IMR-90 (cell line): ENCODE results near the gene C6orf15. TPM values are rescaled to one million over a fixed set of nuclear protein-coding genes. Genes with fewer than 3 reads are reported as not detected.

ENCODE experiments used
- ATAC-seq: fragments of 200-7000 bp; cut with Tn5 transposase; 2 replicates; pipeline ENCODE4 v1.9.1; 2020; ENCODE audit warnings: low read depth, mild to moderate bottlenecking, moderate library complexity
- BruUV-seq: library from RNA; stranded (reverse); fragments of 400-500 nt; replicated peaks from 2 replicates; lab custom pipeline; 2021; lab: Mats Ljungman, UMichigan
- CTCF ChIA-PET: fragments of 300-600 bp; formaldehyde crosslinking; extraction: SDS; loops from one replicate; lab custom pipeline; 2021; ENCODE audit warnings: antibody characterized with exemption; lab: Yijun Ruan, JAX
- POLR2A ChIA-PET: fragments of 300-600 bp; sonication (Branson Sonifier 250); formaldehyde crosslinking; loops from one replicate; lab custom pipeline; 2022; ENCODE audit warnings: antibody characterized with exemption; ENCODE audit not compliant: unreplicated experiment; lab: Charles Lee
- DNase-seq: peaks from one replicate; pipeline ENCODE4 v3.0.0; 2013
- H2AFZ ChIP-seq: replicated peaks from 2 replicates; pipeline ENCODE3; 2013; ENCODE audit warnings: low read length, mild to moderate bottlenecking; ENCODE audit not compliant: poor library complexity
- H2AK5ac ChIP-seq: 2 replicates; pipeline ENCODE4 v1.6.1; 2013; ENCODE audit warnings: low read depth, low read length, inconsistent platforms
- H2AK9ac ChIP-seq: replicated peaks from 2 replicates; pipeline ENCODE3; 2013; ENCODE audit warnings: mild to moderate bottlenecking, low read depth, low read length, moderate library complexity; ENCODE audit not compliant: poor library complexity
- H2BK120ac ChIP-seq: 2 replicates; pipeline ENCODE4 v1.6.1; 2013; ENCODE audit warnings: low read depth, low read length, inconsistent platforms
- H2BK15ac ChIP-seq: 3 replicates; pipeline ENCODE4 v1.6.1; 2013; ENCODE audit warnings: low read depth, low read length, inconsistent platforms
- H2BK20ac ChIP-seq: 2 replicates; pipeline ENCODE4 v1.6.1; 2013; ENCODE audit warnings: low read depth, mild to moderate bottlenecking, inconsistent platforms, low read length, moderate library complexity
- H2BK5ac ChIP-seq: 2 replicates; pipeline ENCODE4 v1.6.1; 2013; ENCODE audit warnings: mild to moderate bottlenecking, low read depth, low read length, inconsistent platforms; ENCODE audit not compliant: poor library complexity, severe bottlenecking
- H3K14ac ChIP-seq: replicated peaks from 2 replicates; pipeline ENCODE4 v1.6.1; 2013; ENCODE audit warnings: low read depth, low read length, inconsistent platforms
- H3K18ac ChIP-seq: 2 replicates; pipeline ENCODE4 v1.6.1; 2013; ENCODE audit warnings: low read depth, low read length, control low read depth
- H3K23ac ChIP-seq: 2 replicates; pipeline ENCODE4 v1.6.1; 2013; ENCODE audit warnings: low read depth, low read length, inconsistent platforms
- H3K27ac ChIP-seq: 2 replicates; pipeline ENCODE4 v1.5.1; 2013; ENCODE audit warnings: mild to moderate bottlenecking, control low read depth, low read length; ENCODE audit not compliant: insufficient read depth
- H3K27me3 ChIP-seq: 2 replicates; pipeline ENCODE4 v1.6.1; 2013; ENCODE audit warnings: low read length; ENCODE audit not compliant: control insufficient read depth, insufficient read depth
- H3K36me3 ChIP-seq: 2 replicates; pipeline ENCODE4 v1.6.1; 2013; ENCODE audit warnings: low read length, mixed read lengths; ENCODE audit not compliant: control insufficient read depth, insufficient read depth
- H3K4ac ChIP-seq: 2 replicates; pipeline ENCODE4 v1.6.1; 2013; ENCODE audit warnings: low read depth, low read length, inconsistent platforms
- H3K4me1 ChIP-seq: 2 replicates; pipeline ENCODE4 v1.6.1; 2013; ENCODE audit warnings: low read length, mixed read lengths; ENCODE audit not compliant: control insufficient read depth, insufficient read depth
- H3K4me2 ChIP-seq: 2 replicates; pipeline ENCODE4 v1.6.1; 2013; ENCODE audit warnings: low read depth, mild to moderate bottlenecking, control low read depth, low read length, moderate library complexity
- H3K4me3 ChIP-seq: 2 replicates; pipeline ENCODE4 v1.5.1; 2013; ENCODE audit warnings: low read depth, mild to moderate bottlenecking, control low read depth, low read length, moderate library complexity; ENCODE audit not compliant: insufficient read depth
- H3K56ac ChIP-seq: 2 replicates; pipeline ENCODE4 v1.6.1; 2013; ENCODE audit warnings: low read length, inconsistent platforms; ENCODE audit not compliant: insufficient read depth; ENCODE audit errors: extremely low read depth
- H3K79me1 ChIP-seq, 2 experiments: 2 replicates each; pipeline ENCODE4 v1.6.1; 2013; ENCODE audit warnings: low read length in 2 of 2, inconsistent platforms in 1 of 2, low read depth in 1 of 2
- H3K9ac ChIP-seq: 2 replicates; pipeline ENCODE4 v1.6.1; 2013; ENCODE audit warnings: low read depth, low read length, control low read depth
- H3K9me1 ChIP-seq: 2 replicates; pipeline ENCODE4 v1.6.1; 2013; ENCODE audit warnings: low read length, inconsistent platforms; ENCODE audit not compliant: insufficient read depth
- H3K9me3 ChIP-seq: 2 replicates; pipeline ENCODE4 v1.6.1; 2013; ENCODE audit warnings: low read length; ENCODE audit not compliant: control insufficient read depth, insufficient read depth
- H4K20me1 ChIP-seq: 2 replicates; pipeline ENCODE4 v1.6.1; 2013; ENCODE audit warnings: low read length, inconsistent platforms; ENCODE audit not compliant: insufficient read depth
- H4K5ac ChIP-seq: 2 replicates; pipeline ENCODE4 v1.6.1; 2013; ENCODE audit warnings: mild to moderate bottlenecking, low read depth, low read length, control low read depth
- H4K8ac ChIP-seq, 2 experiments: 2 replicates each; pipeline ENCODE4 v1.6.1; 2013; ENCODE audit warnings: low read depth in 2 of 2, low read length in 2 of 2, control low read depth in 1 of 2, inconsistent platforms in 1 of 2
- H4K91ac ChIP-seq: 2 replicates; pipeline ENCODE4 v1.6.1; 2013; ENCODE audit warnings: low read depth, low read length, inconsistent platforms; ENCODE audit not compliant: insufficient read depth
- BHLHE40 ChIP-seq: fragments of 150-350 bp; IDR thresholded peaks from 2 replicates; pipeline ENCODE4 v1.6.1; 2016; ENCODE audit warnings: mild to moderate bottlenecking, low read depth, low read length
- CEBPB ChIP-seq: IDR thresholded peaks from 2 replicates; pipeline ENCODE4 v1.6.1; 2012; ENCODE audit warnings: low read depth, low read length, improper control_type of control experiment
- CHD1 ChIP-seq: IDR thresholded peaks from 2 replicates; pipeline ENCODE4 v1.6.1; 2012; ENCODE audit warnings: low read depth, low read length, improper control_type of control experiment
- FOS ChIP-seq: fragments of 150-350 bp; IDR thresholded peaks from 2 replicates; pipeline ENCODE4 v1.6.1; 2016; ENCODE audit warnings: low read depth, low read length
- MAZ ChIP-seq: IDR thresholded peaks from 2 replicates; pipeline ENCODE4 v1.6.1; 2012; ENCODE audit warnings: low read depth, mild to moderate bottlenecking, low read length, improper control_type of control experiment, moderate library complexity, borderline replicate concordance
- NFE2L2 ChIP-seq: fragments of 150-350 bp; IDR thresholded peaks from 2 replicates; pipeline ENCODE4 v1.6.1; 2016; ENCODE audit warnings: low read depth, mild to moderate bottlenecking, low read length
- POLR2A ChIP-seq: IDR thresholded peaks from 2 replicates; pipeline ENCODE4 v1.6.1; 2012; ENCODE audit warnings: mild to moderate bottlenecking, low read depth, low read length
- RFX5 ChIP-seq: IDR thresholded peaks from 2 replicates; pipeline ENCODE4 v1.8.0; 2012; ENCODE audit warnings: low read depth, mild to moderate bottlenecking, low read length, moderate library complexity
- SMC3 ChIP-seq: fragments of 150-350 bp; IDR thresholded peaks from 2 replicates; pipeline ENCODE4 v1.6.1; 2016; ENCODE audit warnings: low read depth, mild to moderate bottlenecking, antibody characterized with exemption, low read length, moderate library complexity
- WGBS, 2 experiments: methylation state at CpG; one replicate each; pipeline versions ENCODE4 v1.1.5 to v1.1.7; 2013; ENCODE audit warnings: missing lambda C conversion rate in 2 of 2; ENCODE audit not compliant: insufficient read length in 1 of 2; ENCODE audit errors: extremely low coverage in 2 of 2; 5-methylcytosine and 5-hydroxymethylcytosine counted together
- dilution Hi-C: fragments of 300-500 bp; cut with HindIII; formaldehyde crosslinking; loops from one replicate; pipeline ENCODE4 v1.14.3; 2018; ENCODE audit warnings: low sequenced_read_pairs; ENCODE audit not compliant: unreplicated experiment
- in situ Hi-C: fragments of 300-500 bp; cut with MboI; formaldehyde crosslinking; loops from 3 replicates; pipeline ENCODE4 v1.14.3; 2019; ENCODE audit warnings: low sequenced_read_pairs, inconsistent platforms, mixed read lengths
- intact Hi-C: fragments of 100-400 bp; cut with micrococcal nuclease; formaldehyde crosslinking; loops from 2 replicates; pipeline ENCODE4 v1.10.0; 2022
- polyA plus RNA-seq, 3 experiments: library from polyadenylated mRNA; depleted of rRNA; stranded (reverse); fragments of >200 nt; gene quantifications; 2 replicates each; pipeline ENCODE4 v1.2.3, GENCODE V29; 2012; ENCODE audit warnings: low replicate concordance in 1 of 3
- total RNA-seq: library from RNA; depleted of rRNA; stranded (reverse); fragments of >200 nt; gene quantifications from 2 replicates; pipeline ENCODE4 v1.2.3, GENCODE V29; 2012
- TF ChIP-seq, protein P1 (sequence below): fragments of 150-350 bp; IDR thresholded peaks from 2 replicates; pipeline ENCODE4 v1.6.1; 2016; ENCODE audit warnings: low read depth, mild to moderate bottlenecking, low read length, moderate library complexity, borderline replicate concordance
- TF ChIP-seq, protein P2 (sequence below): fragments of 150-350 bp; IDR thresholded peaks from 2 replicates; pipeline ENCODE4 v1.6.1; 2017; ENCODE audit warnings: mild to moderate bottlenecking, antibody characterized with exemption, low read length, low read depth
- TF ChIP-seq, protein P3 (sequence below): conservative IDR thresholded peaks from 2 replicates; pipeline ENCODE4 v1.5.1; 2012; ENCODE audit warnings: mild to moderate bottlenecking, low read depth, low read length, improper control_type of control experiment

C6orf15 gene
- total and polyA plus RNA-seq, 2 of the 4 experiments (the other 2 are of a cell fraction): not detected

DNA sequence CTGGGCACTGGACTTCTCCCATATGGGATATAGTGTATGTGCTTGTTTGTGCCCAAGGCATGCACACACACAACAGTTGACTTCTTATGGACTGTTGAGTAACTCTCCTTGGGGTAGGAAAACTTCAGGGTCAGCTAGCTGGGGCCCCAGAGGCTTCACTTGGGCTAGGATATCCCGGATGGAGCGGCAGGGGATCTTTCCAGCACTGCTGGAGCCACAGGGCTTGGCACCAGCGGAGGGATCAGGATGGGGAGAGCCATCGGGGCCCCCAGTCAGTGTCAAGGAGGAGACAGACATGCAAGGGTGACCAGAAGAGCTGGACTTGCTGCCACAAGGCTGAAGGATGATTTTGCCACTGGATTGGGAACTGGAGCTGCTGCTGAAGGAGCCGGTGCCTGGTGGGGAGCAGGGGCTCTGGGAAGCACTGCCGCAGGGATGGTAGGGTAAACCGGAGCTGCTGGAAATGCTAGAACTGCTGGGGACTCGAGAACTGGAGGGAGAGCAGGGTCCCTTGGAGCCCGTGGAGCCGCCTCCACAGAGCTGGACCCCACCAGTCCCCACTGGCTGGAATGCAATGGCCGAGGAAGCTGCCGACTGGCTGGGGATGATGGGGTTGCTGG is 3.7 kb upstream of the C6orf15 start:
- no peak overlapping the region for H4K8ac ChIP-seq
- BruUV-seq: no TSS peak
- no peak overlapping the region for H2AFZ ChIP-seq
- no peak overlapping the region for H3K4ac ChIP-seq
- H3K79me1 ChIP-seq: peaks cover 0 to 9% of the 10 kb centered on the region in 2 experiments; a peak in 2 of 4 replicates
- H3K36me3 ChIP-seq: no peaks in the 10 kb centered on the region
- ChIA-PET CTCF (interaction anchor here (0.8 to 3.4 kb wide), 2 partner anchors 29 to 36 kb away, joined by 3 to 10 read pairs; no protein-coding TSS in a partner anchor), POLR2A (no interaction called here)
- H3K9me3 ChIP-seq: no peaks in the 10 kb centered on the region
- H3K9me1 ChIP-seq: peaks cover 15% of the 10 kb centered on the region
- no peak overlapping the region for H3K14ac ChIP-seq
- no peak overlapping the region for H3K27ac ChIP-seq
- H4K91ac ChIP-seq: no peak overlapping the region
- intact Hi-C loops (no loop called here), dilution Hi-C loops (no loop called here), in situ Hi-C loops (no loop called here)
- 0 out of 2 replicates have a peak overlapping the region, but pooled peaks have one; percentile 82 for H2BK20ac ChIP-seq
- no peak overlapping the region for H3K56ac ChIP-seq
- H4K5ac ChIP-seq: no peak overlapping the region
- no peak overlapping the region for H3K9ac ChIP-seq
- no peak for DNase-seq
- TF ChIP-seq, protein P1, sequence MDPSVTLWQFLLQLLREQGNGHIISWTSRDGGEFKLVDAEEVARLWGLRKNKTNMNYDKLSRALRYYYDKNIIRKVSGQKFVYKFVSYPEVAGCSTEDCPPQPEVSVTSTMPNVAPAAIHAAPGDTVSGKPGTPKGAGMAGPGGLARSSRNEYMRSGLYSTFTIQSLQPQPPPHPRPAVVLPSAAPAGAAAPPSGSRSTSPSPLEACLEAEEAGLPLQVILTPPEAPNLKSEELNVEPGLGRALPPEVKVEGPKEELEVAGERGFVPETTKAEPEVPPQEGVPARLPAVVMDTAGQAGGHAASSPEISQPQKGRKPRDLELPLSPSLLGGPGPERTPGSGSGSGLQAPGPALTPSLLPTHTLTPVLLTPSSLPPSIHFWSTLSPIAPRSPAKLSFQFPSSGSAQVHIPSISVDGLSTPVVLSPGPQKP: no peak
- no peak for TF ChIP-seq CEBPB
- TF ChIP-seq, protein P2, sequence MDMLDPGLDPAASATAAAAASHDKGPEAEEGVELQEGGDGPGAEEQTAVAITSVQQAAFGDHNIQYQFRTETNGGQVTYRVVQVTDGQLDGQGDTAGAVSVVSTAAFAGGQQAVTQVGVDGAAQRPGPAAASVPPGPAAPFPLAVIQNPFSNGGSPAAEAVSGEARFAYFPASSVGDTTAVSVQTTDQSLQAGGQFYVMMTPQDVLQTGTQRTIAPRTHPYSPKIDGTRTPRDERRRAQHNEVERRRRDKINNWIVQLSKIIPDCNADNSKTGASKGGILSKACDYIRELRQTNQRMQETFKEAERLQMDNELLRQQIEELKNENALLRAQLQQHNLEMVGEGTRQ: no peak
- TF ChIP-seq BHLHE40: no peak
- no peak for TF ChIP-seq POLR2A
- TF ChIP-seq, protein P3, sequence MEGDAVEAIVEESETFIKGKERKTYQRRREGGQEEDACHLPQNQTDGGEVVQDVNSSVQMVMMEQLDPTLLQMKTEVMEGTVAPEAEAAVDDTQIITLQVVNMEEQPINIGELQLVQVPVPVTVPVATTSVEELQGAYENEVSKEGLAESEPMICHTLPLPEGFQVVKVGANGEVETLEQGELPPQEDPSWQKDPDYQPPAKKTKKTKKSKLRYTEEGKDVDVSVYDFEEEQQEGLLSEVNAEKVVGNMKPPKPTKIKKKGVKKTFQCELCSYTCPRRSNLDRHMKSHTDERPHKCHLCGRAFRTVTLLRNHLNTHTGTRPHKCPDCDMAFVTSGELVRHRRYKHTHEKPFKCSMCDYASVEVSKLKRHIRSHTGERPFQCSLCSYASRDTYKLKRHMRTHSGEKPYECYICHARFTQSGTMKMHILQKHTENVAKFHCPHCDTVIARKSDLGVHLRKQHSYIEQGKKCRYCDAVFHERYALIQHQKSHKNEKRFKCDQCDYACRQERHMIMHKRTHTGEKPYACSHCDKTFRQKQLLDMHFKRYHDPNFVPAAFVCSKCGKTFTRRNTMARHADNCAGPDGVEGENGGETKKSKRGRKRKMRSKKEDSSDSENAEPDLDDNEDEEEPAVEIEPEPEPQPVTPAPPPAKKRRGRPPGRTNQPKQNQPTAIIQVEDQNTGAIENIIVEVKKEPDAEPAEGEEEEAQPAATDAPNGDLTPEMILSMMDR: no peak
- TF ChIP-seq CHD1: no peak
- TF ChIP-seq NFE2L2: no peak
- no peak for TF ChIP-seq FOS
- no peak for TF ChIP-seq MAZ
- no peak for TF ChIP-seq SMC3
- TF ChIP-seq RFX5: no peak
- peak overlapping the region; percentile 78; the same call in 2 of the 3 replicates for H2BK15ac ChIP-seq
- H2AK9ac ChIP-seq: peak overlapping the region; percentile 57
- no peaks in the 10 kb centered on the region for H4K20me1 ChIP-seq
- H3K18ac ChIP-seq: no peak overlapping the region
- no peak for ATAC-seq
- H2BK120ac ChIP-seq: no peak overlapping the region
- H3K27me3 ChIP-seq: peaks cover 6% of the 10 kb centered on the region; the same call in 1 of the 2 replicates
- H3K4me3 ChIP-seq: no peak overlapping the region
- H3K23ac ChIP-seq: 0 out of 2 replicates have a peak overlapping the region, but pooled peaks have one; percentile 24
- peak overlapping the region; percentile 74 for H2AK5ac ChIP-seq
- H3K4me1 ChIP-seq: peaks cover 11% of the 10 kb centered on the region
- no peak overlapping the region for H2BK5ac ChIP-seq
- WGBS, 2 experiments: 91% methylated on average over 7 of the region's 12 CpGs; no CpG with 5 or more reads in 1 of the 2 experiments
- no peak overlapping the region for H3K4me2 ChIP-seq
